Brain microvascular endothelial cell (primary cell): ENCODE results near the gene ARHGAP26.

Experiments
- DNase-seq: peaks from one replicate; pipeline ENCODE4 v3.0.0-alpha.2; 2020
- H3K27ac ChIP-seq: fragments of 250-450 bp; sonication (Bioruptor Pico); 2 replicates; pipeline ENCODE4 v1.5.1; 2020; ENCODE audit warnings: mild to moderate bottlenecking, moderate library complexity
- H3K27me3 ChIP-seq: fragments of 250-450 bp; sonication (Bioruptor Pico); replicated peaks from 2 replicates; pipeline ENCODE4 v1.5.1; 2020; ENCODE audit warnings: mild to moderate bottlenecking
- H3K36me3 ChIP-seq: fragments of 250-450 bp; sonication (Bioruptor Pico); replicated peaks from 2 replicates; pipeline ENCODE4 v1.5.1; 2020; ENCODE audit warnings: mild to moderate bottlenecking
- H3K4me3 ChIP-seq: 2 replicates; pipeline ENCODE4 v1.5.1; 2011; ENCODE audit warnings: low read depth, mild to moderate bottlenecking, control low read depth, low read length, moderate library complexity
- in situ Hi-C: cut with HindIII; loops from 2 replicates; pipeline ENCODE4 v1.10.0; 2017; ENCODE audit warnings: low sequenced_read_pairs, low pct_ligation_motif_present
- TF ChIP-seq, protein P1 (sequence below): IDR thresholded peaks from 2 replicates; pipeline ENCODE4 v1.5.1; 2011; ENCODE audit warnings: low read depth, mild to moderate bottlenecking, moderate library complexity, low read length, control low read depth, inconsistent platforms; ENCODE audit errors: missing control alignments

ARHGAP26 gene

DNA sequence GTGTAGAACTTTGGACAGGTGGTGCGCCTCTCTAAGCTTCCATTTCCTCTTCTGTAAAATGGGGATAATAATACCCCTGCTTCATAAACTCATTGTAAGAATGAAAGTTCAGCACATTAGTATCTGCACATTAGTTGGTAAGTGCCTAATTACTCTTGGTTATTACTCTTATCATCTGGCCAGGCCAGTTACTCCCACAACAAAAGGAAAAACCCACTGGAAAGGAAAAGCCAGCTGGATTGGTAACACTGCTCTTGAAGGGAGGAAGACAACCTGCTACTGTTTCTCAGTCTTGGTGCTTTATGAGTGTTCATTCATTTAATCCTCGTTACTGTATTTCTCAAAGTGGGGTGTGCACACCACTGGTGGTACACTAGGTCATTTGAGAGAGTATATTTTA, 251.4 kb downstream of the ARHGAP26 start:
- H3K27me3 ChIP-seq, result no peaks in the 10 kb centered on the region
- in situ Hi-C loops, result no loop called here
- H3K27ac ChIP-seq, result no peak overlapping the region
- no peak overlapping the region for H3K4me3 ChIP-seq
- H3K36me3 ChIP-seq, result no peaks in the 10 kb centered on the region
- TF ChIP-seq, protein P1, sequence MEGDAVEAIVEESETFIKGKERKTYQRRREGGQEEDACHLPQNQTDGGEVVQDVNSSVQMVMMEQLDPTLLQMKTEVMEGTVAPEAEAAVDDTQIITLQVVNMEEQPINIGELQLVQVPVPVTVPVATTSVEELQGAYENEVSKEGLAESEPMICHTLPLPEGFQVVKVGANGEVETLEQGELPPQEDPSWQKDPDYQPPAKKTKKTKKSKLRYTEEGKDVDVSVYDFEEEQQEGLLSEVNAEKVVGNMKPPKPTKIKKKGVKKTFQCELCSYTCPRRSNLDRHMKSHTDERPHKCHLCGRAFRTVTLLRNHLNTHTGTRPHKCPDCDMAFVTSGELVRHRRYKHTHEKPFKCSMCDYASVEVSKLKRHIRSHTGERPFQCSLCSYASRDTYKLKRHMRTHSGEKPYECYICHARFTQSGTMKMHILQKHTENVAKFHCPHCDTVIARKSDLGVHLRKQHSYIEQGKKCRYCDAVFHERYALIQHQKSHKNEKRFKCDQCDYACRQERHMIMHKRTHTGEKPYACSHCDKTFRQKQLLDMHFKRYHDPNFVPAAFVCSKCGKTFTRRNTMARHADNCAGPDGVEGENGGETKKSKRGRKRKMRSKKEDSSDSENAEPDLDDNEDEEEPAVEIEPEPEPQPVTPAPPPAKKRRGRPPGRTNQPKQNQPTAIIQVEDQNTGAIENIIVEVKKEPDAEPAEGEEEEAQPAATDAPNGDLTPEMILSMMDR, result no peak
- DNase-seq, result no peak

DNA sequence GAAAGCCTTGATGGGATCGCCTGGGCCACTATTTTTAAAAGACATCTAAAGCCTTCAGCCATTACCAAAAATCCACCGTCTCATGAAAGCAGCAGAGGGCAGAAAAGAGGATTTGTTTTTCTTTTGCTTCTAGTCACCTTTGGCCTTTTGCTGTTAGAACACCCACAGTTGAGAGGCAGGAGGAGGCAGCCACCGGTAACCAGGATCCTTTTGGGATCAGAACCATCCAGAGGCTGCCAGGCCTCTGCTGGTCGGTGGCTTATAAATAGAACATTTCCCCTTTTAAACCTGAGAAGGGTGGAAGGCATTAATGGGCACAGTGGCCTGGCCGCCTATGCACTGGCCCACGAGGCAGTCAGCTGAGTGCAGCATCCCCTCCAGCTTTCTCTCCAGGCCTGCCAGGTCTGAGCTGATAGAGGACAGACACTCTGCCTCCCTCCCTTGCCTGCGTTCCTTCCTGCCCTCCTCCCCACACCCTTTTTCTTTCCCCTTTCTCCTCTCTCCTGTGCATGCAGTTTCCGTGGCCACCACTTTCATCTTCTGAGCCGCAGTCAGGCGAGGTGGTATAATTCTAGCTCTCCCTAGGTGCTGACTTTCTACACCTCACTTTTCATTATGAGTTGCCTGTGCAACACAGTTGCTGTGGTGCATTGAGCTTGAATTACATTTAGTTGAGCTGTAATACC, 253.4 kb downstream of the ARHGAP26 start:
- TF ChIP-seq, protein P1, result no peak
- Histone ChIP-seq H3K36me3 (no peaks in the 10 kb centered on the region), H3K27ac (no peak overlapping the region), H3K27me3 (no peaks in the 10 kb centered on the region), H3K4me3 (no peak overlapping the region)
- in situ Hi-C loops, result no loop called here
- no peak for DNase-seq

DNA sequence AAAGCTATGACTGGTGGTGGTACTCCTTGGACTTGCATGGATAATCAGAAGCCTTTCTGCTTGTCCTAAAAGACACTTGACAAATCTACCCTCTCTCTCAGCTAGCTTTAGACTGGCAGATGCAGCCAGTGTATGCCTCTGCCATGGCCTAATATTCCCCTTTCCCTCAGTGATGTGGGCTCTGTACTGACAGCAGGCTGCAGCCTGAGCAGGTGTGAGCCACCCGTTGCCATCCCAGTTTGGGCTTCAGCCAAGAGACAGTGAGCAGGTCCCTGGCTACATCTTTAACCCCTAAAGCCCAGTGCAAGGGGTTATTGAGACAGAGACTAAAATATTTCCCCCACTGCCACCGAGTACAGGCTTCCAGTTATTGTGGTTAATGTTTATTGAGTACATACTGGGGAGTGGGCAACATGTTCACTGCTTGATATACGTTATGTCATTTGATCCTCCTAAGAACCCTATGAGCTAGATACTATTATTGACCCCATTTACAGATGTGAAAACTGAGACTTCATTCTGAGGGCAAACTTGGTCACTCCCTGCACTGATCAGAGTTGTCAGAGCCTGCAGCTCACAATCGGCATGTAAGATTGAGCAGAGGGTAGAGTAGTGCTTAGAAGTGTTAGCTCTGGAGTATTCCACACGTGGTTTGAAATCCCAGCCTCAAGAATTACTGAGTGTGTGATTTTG, 254.2 kb downstream of the ARHGAP26 start:
- TF ChIP-seq, protein P1, result no peak

DNA sequence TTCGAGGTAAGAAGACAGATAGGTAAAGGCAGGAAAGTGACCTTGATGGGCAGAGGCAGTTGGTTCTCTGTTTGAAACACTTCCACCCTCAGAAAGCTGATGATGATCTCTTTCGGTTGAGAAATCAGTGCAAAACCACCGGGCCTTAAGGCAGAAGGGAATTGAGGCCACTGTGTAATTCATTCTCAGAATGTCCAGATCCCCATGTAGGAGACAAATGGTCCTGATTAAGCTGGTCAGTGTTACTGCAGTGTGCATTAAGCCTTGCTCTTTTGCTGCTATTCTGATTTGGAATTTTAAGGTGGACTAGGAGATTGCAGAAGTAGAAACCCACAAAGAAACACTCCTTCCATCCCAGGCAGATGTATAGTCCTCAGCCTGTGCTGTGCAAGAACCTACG, 255.2 kb downstream of the ARHGAP26 start:
- no peak for DNase-seq
- in situ Hi-C loops, result no loop called here
- TF ChIP-seq, protein P1, result no peak
- Histone ChIP-seq H3K4me3 (no peak overlapping the region), H3K27me3 (no peaks in the 10 kb centered on the region), H3K36me3 (no peaks in the 10 kb centered on the region), H3K27ac (no peak overlapping the region)

More for the DNA sequence above, 254.2 kb downstream of the ARHGAP26 start:
- in situ Hi-C loops, result no loop called here
- Histone ChIP-seq H3K27me3 (no peaks in the 10 kb centered on the region), H3K36me3 (no peaks in the 10 kb centered on the region), H3K27ac (no peak overlapping the region), H3K4me3 (no peak overlapping the region)
- no peak for DNase-seq

DNA sequence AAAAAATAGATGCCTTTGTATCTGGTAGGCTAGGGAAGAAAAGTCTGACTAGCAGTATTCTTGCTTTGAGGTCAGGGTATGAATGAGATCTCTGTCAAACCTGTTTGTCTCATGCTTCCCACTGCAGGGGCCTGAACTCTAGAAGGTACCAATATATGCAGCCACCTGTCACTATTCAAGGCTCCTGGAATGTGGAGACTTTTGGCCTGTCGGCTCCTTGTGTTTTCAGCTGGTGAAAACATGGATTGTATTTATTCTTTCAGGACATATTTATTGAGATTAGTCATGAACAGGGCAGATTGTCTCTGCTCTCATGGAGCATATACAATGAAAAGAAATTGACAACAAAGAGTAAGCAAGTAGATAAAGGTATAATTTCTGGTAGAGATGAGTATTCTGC, 255.8 kb downstream of the ARHGAP26 start:
- no peak for DNase-seq
- Histone ChIP-seq H3K27ac (no peak overlapping the region), H3K4me3 (no peak overlapping the region), H3K36me3 (no peaks in the 10 kb centered on the region), H3K27me3 (no peaks in the 10 kb centered on the region)
- TF ChIP-seq, protein P1, result no peak
- in situ Hi-C loops, result no loop called here
